ENCODE results near the gene TLX3. TPM values are rescaled to one million over a fixed set of nuclear protein-coding genes. Genes with fewer than 3 reads are reported as not detected.

Gene TLX3
- total RNA-seq, 1 donor from 2014 or later: not detected

GRCh38 chr5:171268700-171269620, 40.1 kb upstream of the TLX3 start:
- Mint-ChIP-seq H3K27me3 (ENCODE audit: low read depth) (no peaks in the 10 kb centered on the region), H3K4me3 (ENCODE audit: unreplicated experiment) (no peak overlapping the region), H3K36me3 (ENCODE audit: low read depth) (peaks cover 4% of the 10 kb centered on the region), H3K4me1 (ENCODE audit: low read depth) (peaks cover 48% of the 10 kb centered on the region), H3K9me3 (ENCODE audit: low read depth) (peaks cover 5% of the 10 kb centered on the region), H3K27ac (ENCODE audit: unreplicated experiment) (peak overlapping the region; percentile 86)
- no peak for TF ChIP-seq CTCF (IDR thresholded peaks at IDR 0.05)
- DNase-seq (ENCODE audit: low spot score): no peak

DNA sequence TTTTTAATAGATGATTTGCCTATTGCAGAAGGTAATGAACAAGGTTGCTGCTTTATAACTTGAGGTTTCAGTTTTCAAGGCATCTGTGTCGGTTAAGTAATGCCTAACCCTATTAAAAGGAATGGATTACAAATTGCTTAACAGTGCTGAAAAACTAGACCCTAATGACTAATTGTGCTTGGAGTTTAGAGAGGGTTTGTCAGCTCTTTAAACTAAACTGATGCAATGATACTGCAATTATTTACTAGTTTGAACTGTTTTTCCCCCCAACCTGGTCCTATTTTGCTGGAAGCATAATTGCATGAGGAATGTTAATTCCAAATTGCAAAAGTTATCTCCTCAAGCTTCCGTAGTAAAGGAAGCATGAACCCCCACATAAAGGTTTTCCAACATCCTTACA, 39.3 kb upstream of the TLX3 start:
- DNase-seq (ENCODE audit: low spot score): no peak
- Mint-ChIP-seq H3K36me3 (ENCODE audit: low read depth) (peaks cover 4% of the 10 kb centered on the region), H3K4me1 (ENCODE audit: low read depth) (peaks cover 49% of the 10 kb centered on the region), H3K4me3 (ENCODE audit: unreplicated experiment) (no peak overlapping the region), H3K9me3 (ENCODE audit: low read depth) (peaks cover 5% of the 10 kb centered on the region), H3K27me3 (ENCODE audit: low read depth) (no peaks in the 10 kb centered on the region), H3K27ac (ENCODE audit: unreplicated experiment) (peak overlapping the region; percentile 86)
- TF ChIP-seq CTCF (IDR thresholded peaks at IDR 0.05): no peak

DNA sequence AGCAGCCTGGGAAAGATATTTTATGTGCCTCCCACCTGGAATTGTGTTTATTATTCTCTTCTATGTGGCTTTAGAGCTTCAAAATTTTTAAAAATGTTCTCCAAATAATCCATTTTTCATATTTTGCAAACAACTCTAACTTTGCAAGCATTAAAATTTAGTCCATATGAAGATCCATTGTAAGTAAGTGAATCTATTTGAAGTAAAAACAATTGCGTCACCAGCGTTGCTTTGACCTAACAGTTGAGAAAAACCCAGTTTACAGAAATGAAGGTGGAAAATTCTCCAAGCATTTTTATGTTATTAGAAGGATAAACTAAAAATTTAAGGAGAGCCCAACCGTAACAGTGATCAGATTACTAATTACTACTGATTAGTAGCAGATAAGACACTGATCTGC, 38.9 kb upstream of the TLX3 start:
- Mint-ChIP-seq H3K27ac (ENCODE audit: unreplicated experiment) (peak overlapping the region; percentile 86), H3K36me3 (ENCODE audit: low read depth) (peaks cover 4% of the 10 kb centered on the region), H3K4me1 (ENCODE audit: low read depth) (peaks cover 49% of the 10 kb centered on the region), H3K9me3 (ENCODE audit: low read depth) (peaks cover 5% of the 10 kb centered on the region), H3K4me3 (ENCODE audit: unreplicated experiment) (no peak overlapping the region), H3K27me3 (ENCODE audit: low read depth) (no peaks in the 10 kb centered on the region)
- TF ChIP-seq CTCF (IDR thresholded peaks at IDR 0.05): no peak
- no peak for DNase-seq (ENCODE audit: low spot score)

- TF ChIP-seq CTCF (IDR thresholded peaks at IDR 0.05): no peak
- no peak for DNase-seq (ENCODE audit: low spot score)
- H3K27ac Mint-ChIP-seq (ENCODE audit: unreplicated experiment): peak overlapping the region; percentile 65
- H3K36me3 Mint-ChIP-seq (ENCODE audit: low read depth): no peaks in the 10 kb centered on the region
- no peaks in the 10 kb centered on the region for H3K27me3 Mint-ChIP-seq (ENCODE audit: low read depth)
- peaks cover 5% of the 10 kb centered on the region for H3K9me3 Mint-ChIP-seq (ENCODE audit: low read depth)
- H3K4me1 Mint-ChIP-seq (ENCODE audit: low read depth): peaks cover 49% of the 10 kb centered on the region
- H3K4me3 Mint-ChIP-seq (ENCODE audit: unreplicated experiment): no peak overlapping the region
Measured at GRCh38 chr5:171271798-171272197, 37.2 kb upstream of the TLX3 start.

DNA sequence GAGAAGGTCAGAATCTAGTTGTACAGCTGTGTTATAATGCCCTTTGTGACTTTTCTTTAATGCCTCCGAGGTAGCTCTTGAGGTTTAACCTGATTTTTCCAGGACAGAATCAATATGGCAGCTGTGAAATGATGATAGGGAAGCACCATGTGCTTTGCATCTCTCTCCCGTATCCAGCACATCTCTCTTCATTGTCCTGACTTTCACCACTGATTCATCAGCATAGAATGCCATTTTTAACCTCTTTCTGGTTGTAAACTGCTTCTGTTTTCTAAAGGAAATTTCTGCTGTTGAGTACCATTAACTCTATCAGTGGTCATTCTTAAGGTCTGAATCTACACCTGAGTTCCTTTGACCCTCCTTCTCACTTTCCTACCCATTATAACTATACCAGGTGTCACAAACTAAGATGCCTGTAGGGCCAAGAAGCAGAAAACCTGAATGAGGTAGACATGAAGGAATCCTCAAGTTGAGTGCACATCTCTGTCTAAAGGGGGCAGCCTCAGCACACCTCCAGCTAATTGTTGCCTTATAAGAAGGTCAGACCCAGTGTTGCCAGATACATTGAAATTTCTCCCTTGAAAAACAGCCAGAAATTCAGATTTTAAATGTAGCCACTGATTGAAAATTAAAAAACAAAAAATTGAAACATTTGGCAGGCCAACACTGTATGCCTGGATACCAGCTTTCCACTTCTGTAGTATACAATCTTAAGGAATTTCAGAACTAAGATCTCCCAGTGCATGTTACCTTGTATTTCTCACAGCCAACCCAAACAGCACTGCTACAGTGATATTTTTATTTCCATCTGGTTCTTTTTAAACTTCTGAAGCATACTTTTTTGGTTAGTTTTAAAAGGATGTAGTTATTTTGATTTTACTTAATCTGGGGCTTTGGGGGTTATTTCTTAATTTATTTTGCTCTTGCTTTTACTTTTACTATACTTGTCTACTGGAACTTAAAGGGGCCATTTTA, 35.8 kb upstream of the TLX3 start:
- no peaks in the 10 kb centered on the region for H3K27me3 Mint-ChIP-seq (ENCODE audit: low read depth)
- TF ChIP-seq CTCF (IDR thresholded peaks at IDR 0.05): peak; percentile 72
- H3K9me3 Mint-ChIP-seq (ENCODE audit: low read depth): peaks cover 5% of the 10 kb centered on the region
- no peak for DNase-seq (ENCODE audit: low spot score)
- peaks cover 49% of the 10 kb centered on the region for H3K4me1 Mint-ChIP-seq (ENCODE audit: low read depth)
- H3K36me3 Mint-ChIP-seq (ENCODE audit: low read depth): no peaks in the 10 kb centered on the region
- H3K4me3 Mint-ChIP-seq (ENCODE audit: unreplicated experiment): no peak overlapping the region
- peak overlapping the region; percentile 37 for H3K27ac Mint-ChIP-seq (ENCODE audit: unreplicated experiment)

Data from chondrocyte (in vitro differentiated cells).